Skeletal muscle satellite cell (primary cell): ENCODE measurements around the gene VGLL4.
A peak's percentile ranks its signal among the peaks of the same experiment; 100 is the strongest.

ENCODE experiments used
- H3K27me3 ChIP-seq: 2 replicates; pipeline ENCODE4 v1.7.0; 2013; ENCODE audit warnings: low read length; ENCODE audit not compliant: control insufficient read depth, insufficient read depth
- H3K36me3 ChIP-seq: 2 replicates; pipeline ENCODE4 v1.7.0; 2013; ENCODE audit warnings: mild to moderate bottlenecking, control low read depth, low read length; ENCODE audit not compliant: insufficient read depth
- H3K4me1 ChIP-seq: 2 replicates; pipeline ENCODE4 v1.7.0; 2013; ENCODE audit warnings: low read length; ENCODE audit not compliant: control insufficient read depth, insufficient read depth
- H3K4me2 ChIP-seq: 2 replicates; pipeline ENCODE4 v1.7.0; 2013; ENCODE audit warnings: mild to moderate bottlenecking, low read length
- H3K4me3 ChIP-seq: 2 replicates; pipeline ENCODE4 v1.7.0; 2013; ENCODE audit warnings: low read length
- H3K9ac ChIP-seq: 2 replicates; pipeline ENCODE4 v1.7.0; 2013; ENCODE audit warnings: mild to moderate bottlenecking, low read depth, low read length, moderate library complexity
- H3K9me3 ChIP-seq: replicated peaks from 2 replicates; pipeline ENCODE4 v1.7.0; 2013; ENCODE audit warnings: mild to moderate bottlenecking, control low read depth, low read length

The VGLL4 gene

DNA sequence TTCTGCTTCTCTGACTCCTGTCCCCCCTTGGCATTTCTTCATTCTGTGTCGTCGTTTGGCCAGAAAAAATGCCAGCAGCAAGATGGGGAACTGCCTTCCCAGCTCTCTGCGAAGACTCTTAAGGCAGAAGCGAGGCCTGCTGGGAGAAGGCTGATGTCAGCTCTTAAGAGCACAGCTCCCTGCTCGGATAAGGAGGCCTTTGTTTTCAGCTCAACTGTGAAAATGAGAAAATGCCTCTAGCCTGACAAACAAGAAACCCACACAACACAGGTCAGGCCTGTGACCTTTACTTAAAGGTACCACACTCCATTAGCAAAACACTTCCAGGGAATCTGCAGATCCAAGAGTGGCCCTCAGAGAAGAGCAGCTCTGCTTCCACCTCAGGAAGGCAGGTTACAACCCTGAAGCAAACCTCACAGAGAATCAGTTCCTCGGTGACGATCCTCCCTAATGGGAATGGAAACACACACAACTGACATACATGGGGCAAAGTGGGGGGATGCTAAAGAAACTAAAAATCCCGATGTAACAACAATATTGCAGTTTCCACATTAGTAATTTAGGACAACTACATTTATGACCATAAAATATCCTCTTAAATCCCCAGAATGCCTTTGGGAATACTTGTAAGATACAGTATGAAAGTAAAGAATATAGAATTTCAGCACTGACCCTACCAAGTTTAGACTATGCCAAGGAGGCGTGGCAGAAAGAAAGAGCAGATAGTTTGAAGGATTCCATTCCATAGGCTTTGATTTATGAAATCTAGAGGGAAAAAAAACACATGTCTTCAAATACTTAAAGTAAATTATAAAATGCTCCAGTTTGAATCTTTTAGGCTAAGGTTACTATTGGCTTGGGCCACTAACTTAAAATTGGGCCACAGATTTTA, 52.1 kb downstream of the VGLL4 start:
- Histone ChIP-seq H3K4me2 (peak overlapping the region; percentile 54), H3K4me3 (peak overlapping the region; percentile 4), H3K4me1 (peaks cover 55% of the 10 kb centered on the region), H3K9ac (peak overlapping the region; percentile 53), H3K27me3 (no peaks in the 10 kb centered on the region), H3K9me3 (no peaks in the 10 kb centered on the region), H3K36me3 (peaks cover 12% of the 10 kb centered on the region)

DNA sequence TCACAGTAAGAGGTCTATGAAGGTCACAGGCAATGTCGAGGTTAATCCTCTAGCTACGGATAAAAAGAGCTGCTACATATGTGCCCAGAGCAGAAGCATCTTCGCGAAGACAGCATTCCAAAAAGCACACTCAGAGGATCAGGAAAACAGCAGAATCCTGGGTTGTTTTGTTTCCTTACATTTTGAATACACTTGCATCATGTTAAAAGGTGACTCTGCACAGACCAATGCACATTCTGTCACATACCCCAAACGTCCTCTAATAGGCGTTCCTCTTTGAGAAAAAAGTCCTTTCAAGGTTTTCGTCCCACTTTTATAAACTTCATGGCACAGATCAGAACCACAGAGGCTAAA, 52.7 kb downstream of the VGLL4 start:
- Histone ChIP-seq H3K4me1 (peaks cover 59% of the 10 kb centered on the region), H3K4me3 (no peak overlapping the region), H3K36me3 (peaks cover 12% of the 10 kb centered on the region), H3K9me3 (no peaks in the 10 kb centered on the region), H3K9ac (peak overlapping the region; percentile 53), H3K27me3 (no peaks in the 10 kb centered on the region), H3K4me2 (peak overlapping the region; percentile 38)

DNA sequence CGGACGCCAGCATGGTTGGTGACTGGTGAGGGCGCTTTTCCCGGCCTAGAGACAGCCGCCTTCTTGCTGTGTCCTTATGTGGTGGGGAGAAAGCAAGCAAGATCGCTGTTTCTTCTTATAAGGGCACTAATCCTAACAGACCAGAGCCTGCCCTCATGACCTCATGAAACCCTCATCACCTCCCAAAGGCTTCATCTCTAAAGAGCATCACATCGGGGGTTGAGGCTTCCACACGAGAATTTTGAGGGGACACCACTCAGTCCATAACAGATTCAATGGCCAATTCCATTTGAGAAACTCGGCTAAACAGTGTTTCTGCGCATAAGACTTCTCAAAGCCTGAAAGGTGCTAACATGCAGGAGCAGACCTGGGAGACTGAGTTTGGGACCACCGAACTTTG, 54.0 kb downstream of the VGLL4 start:
- Histone ChIP-seq H3K9me3 (no peaks in the 10 kb centered on the region), H3K36me3 (peaks cover 12% of the 10 kb centered on the region)

DNA sequence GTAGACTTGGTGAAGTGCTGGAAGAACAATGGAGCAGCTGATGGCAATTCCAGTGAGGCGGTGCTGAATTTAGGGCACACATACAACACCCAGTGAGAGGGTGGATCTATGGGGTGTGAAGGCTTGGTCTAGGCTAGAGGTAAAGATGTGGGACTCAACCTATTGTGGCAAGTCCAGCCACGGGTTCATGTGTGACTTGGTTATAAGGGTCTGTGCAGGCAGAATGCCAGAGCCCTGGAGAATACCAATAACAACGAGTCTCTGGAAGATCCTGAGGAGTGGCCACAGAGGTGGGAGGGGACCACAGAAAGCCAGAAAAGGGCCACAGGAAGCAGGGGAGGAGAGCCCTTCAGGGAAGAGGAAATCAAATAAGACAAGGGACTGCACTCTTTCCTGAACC, 55.0 kb downstream of the VGLL4 start:
- no peak overlapping the region for H3K9ac ChIP-seq
- no peaks in the 10 kb centered on the region for H3K27me3 ChIP-seq
- peaks cover 9% of the 10 kb centered on the region for H3K36me3 ChIP-seq
- no peak overlapping the region for H3K4me3 ChIP-seq
- no peaks in the 10 kb centered on the region for H3K9me3 ChIP-seq
- peaks cover 71% of the 10 kb centered on the region for H3K4me1 ChIP-seq
- H3K4me2 ChIP-seq: no peak overlapping the region

More for the DNA sequence above, 54.0 kb downstream of the VGLL4 start:
- H3K9ac ChIP-seq: no peak overlapping the region
- no peak overlapping the region for H3K4me2 ChIP-seq
- H3K4me1 ChIP-seq: peaks cover 64% of the 10 kb centered on the region
- H3K4me3 ChIP-seq: no peak overlapping the region
- no peaks in the 10 kb centered on the region for H3K27me3 ChIP-seq

DNA sequence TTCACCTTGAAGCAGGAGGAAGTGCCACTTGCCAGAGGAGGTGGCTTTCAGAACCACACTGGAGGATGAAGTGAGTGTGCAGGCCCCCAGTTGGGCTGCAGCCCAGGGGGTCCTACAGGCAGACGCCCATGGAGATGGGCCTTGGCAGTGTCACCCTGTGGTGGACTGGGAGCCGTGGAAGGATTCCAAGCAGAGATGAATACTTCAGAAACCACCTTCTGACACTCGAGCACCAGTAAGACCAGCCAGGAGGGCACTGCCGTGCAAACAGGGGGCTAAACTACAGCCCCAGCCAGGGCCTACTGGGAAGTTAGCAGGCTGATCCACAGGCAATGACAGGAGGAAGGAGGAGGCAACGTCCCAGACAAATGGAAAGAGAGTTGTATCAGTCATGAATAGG, 55.4 kb downstream of the VGLL4 start:
- no peaks in the 10 kb centered on the region for H3K9me3 ChIP-seq
- H3K4me1 ChIP-seq: peaks cover 72% of the 10 kb centered on the region
- peak overlapping the region; percentile 10 for H3K4me2 ChIP-seq
- H3K36me3 ChIP-seq: peaks cover 9% of the 10 kb centered on the region
- no peak overlapping the region for H3K9ac ChIP-seq
- no peaks in the 10 kb centered on the region for H3K27me3 ChIP-seq
- no peak overlapping the region for H3K4me3 ChIP-seq

DNA sequence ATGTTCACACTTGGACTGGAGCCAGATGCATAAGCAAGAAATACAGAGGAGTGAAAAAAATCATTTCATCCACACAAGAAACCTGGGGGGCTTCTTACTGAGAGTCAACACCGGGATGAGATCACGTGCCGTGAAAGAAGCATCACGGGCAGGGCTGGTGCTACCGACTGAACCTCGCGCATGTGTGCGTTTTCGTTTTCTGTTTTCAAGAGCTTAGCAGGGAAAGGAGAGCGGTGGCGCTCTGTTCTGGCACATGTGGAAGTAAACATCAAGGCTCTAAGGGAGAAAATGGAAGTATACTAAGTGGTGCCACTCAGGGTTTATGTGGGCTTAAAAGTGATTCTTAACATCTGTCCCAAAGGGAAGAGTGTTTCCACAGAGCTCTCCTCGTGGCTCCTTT, 55.9 kb downstream of the VGLL4 start:
- Histone ChIP-seq H3K36me3 (peaks cover 9% of the 10 kb centered on the region), H3K9ac (peak overlapping the region; percentile 3), H3K9me3 (no peaks in the 10 kb centered on the region), H3K4me3 (peak overlapping the region; percentile 29), H3K4me1 (peaks cover 72% of the 10 kb centered on the region), H3K27me3 (no peaks in the 10 kb centered on the region), H3K4me2 (peak overlapping the region; percentile 10)

DNA sequence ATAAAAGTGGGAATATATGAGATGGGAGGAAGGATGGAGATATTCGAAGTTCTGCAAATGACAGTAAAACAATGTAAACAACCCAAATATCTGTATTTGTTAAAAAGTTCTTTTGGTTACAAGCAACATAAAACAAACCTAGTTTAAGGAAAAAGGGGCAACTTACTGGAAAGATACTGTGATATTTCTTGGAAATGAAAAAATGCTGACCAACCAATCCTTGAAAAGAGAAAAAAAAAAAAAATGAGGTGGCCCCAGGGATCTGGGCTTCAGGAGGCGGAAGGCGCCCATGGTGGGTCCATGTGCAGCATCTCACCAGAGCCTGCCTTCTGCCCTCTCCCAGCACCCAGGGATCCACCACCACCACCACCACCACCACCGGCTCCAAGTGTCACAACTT, 59.1 kb downstream of the VGLL4 start:
- peaks cover 8% of the 10 kb centered on the region for H3K36me3 ChIP-seq
- no peak overlapping the region for H3K4me2 ChIP-seq
- no peak overlapping the region for H3K9ac ChIP-seq
- peaks cover 68% of the 10 kb centered on the region for H3K4me1 ChIP-seq
- no peak overlapping the region for H3K4me3 ChIP-seq
- no peaks in the 10 kb centered on the region for H3K27me3 ChIP-seq
- H3K9me3 ChIP-seq: no peaks in the 10 kb centered on the region

DNA sequence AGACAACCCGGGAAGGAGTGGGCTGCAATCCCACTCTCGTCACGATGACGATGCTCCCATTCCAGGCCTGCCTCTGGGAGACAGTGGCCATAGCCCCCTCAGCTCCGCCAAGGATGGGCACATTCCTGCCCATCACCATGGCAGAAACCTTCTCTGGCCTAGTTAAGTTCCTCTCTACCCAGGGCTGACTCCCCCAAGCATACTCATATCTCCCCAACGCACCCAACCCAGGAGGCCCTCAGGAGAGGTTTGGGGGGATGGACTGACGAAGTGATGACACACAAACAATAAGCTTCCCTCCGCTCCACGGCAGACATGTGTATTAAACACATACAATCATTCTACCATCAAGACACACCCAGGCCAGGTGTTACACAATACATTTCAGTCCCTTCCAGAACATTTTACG, 60.1 kb downstream of the VGLL4 start:
- Histone ChIP-seq H3K9me3 (no peaks in the 10 kb centered on the region), H3K4me2 (peak overlapping the region; percentile 79), H3K9ac (no peak overlapping the region), H3K36me3 (peaks cover 7% of the 10 kb centered on the region), H3K4me3 (no peak overlapping the region), H3K4me1 (peaks cover 68% of the 10 kb centered on the region), H3K27me3 (no peaks in the 10 kb centered on the region)

DNA sequence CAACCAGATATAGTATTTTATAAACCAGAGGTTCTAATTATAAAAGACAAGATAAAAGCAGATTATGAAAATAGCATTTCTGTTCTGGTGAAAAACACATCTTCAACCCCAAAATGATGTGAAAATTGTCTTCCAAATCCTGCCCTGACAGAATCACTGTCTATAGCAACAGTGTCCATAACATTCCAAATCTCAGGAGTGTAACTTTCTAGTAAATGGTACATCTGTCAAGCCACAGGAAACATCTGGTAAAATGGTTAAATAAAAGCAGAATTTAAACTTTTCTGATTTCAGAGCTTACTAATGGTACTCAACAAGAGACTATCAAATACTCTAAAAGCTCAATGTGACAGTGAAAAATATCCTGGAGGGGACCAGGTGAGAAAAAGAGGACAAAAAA, 60.5 kb downstream of the VGLL4 start:
- no peaks in the 10 kb centered on the region for H3K9me3 ChIP-seq
- peak overlapping the region; percentile 61 for H3K9ac ChIP-seq
- H3K4me3 ChIP-seq: no peak overlapping the region
- H3K4me1 ChIP-seq: peaks cover 65% of the 10 kb centered on the region
- H3K4me2 ChIP-seq: peak overlapping the region; percentile 79
- peaks cover 7% of the 10 kb centered on the region for H3K36me3 ChIP-seq
- H3K27me3 ChIP-seq: no peaks in the 10 kb centered on the region

DNA sequence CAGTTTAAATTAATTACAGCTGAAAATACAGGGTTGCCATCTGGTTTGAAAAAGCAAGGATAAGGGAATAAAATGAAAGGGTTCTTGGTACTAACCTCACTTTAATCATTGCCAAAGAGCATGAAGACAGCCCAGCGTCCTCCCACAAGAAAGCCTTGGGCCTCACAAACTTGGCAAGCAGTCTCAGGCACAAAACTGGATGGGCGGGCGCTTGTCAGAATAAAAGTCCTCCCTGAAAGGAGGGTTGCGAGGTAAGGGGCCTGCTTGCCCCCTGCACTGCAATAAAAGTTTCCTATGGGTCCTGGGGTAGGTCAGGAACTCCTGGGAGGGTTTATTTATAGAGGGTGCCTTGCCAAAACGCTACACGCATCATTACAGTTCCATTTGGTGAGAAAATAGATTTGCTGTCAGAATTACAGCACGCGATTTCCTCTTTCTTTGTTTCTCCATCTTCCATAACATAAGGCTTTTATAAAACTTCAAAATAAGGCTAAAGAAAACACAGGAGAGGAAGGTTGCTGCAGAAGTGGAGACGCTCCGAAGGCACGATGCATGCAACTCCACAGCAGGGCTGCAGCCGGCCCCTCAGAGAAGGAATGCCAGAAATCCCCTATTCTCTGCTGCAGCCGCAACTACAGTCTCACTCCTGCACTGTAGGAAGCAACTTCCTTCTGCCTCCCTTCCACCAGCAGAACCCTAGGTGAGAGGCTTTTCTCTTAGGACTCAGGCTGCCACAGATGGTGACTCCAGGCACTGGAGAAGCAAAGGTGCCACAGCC, 61.3 kb downstream of the VGLL4 start:
- no peaks in the 10 kb centered on the region for H3K9me3 ChIP-seq
- H3K9ac ChIP-seq: peak overlapping the region; percentile 61
- no peaks in the 10 kb centered on the region for H3K27me3 ChIP-seq
- peak overlapping the region; percentile 79 for H3K4me2 ChIP-seq
- peaks cover 4% of the 10 kb centered on the region for H3K36me3 ChIP-seq
- H3K4me3 ChIP-seq: peak overlapping the region; percentile 57
- H3K4me1 ChIP-seq: peaks cover 58% of the 10 kb centered on the region

DNA sequence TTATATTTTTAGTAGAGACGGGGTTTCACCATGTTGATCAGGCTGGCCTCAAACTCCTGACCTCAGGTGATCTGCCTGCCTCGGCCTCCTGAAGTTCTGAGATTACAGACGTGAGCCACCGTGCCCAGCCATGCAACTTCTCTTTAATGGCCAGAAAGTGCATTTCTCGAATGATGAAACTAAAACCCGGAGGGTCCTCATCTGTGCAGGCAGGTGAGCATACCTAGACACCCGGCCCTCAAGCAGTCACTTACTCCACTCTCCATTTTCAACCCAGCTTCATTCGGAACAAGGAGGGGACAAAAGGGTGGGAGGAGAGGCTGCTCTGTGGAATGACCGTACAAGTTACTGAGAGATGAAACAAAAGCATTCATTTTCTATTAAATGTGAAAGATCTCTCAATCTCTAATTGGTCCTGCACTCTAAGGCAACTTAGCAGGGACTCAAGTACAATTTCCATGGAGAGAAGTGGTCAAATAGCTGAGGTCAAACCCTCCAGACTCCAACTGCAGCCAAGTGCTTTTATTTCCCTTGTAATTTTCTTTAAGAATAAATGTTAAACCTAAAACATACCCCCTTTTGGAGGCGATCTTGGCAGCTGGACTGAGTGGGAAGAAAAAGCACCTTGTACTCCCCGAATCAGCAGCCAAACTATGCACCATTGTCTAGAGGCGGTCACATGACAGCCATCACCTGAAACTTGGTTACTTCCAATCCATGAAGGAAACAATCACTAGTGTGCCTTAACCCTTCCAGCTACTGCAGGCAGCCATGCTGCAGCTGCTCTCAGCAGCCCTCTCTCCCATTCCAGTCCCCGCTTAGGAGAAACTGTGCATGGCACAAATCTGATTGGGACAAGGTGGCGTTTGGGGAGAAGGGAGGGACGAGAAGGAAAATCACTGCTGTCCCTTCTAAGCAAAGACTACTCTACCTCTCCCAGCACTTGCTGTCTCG, 62.2 kb downstream of the VGLL4 start:
- H3K4me1 ChIP-seq: peaks cover 59% of the 10 kb centered on the region
- H3K9me3 ChIP-seq: no peaks in the 10 kb centered on the region
- peaks cover 4% of the 10 kb centered on the region for H3K36me3 ChIP-seq
- H3K9ac ChIP-seq: peak overlapping the region; percentile 61
- H3K4me2 ChIP-seq: peak overlapping the region; percentile 79
- peak overlapping the region; percentile 57 for H3K4me3 ChIP-seq
- H3K27me3 ChIP-seq: no peaks in the 10 kb centered on the region
